Measurements from ENCODE around the gene STARD10.

Gene STARD10

DNA sequence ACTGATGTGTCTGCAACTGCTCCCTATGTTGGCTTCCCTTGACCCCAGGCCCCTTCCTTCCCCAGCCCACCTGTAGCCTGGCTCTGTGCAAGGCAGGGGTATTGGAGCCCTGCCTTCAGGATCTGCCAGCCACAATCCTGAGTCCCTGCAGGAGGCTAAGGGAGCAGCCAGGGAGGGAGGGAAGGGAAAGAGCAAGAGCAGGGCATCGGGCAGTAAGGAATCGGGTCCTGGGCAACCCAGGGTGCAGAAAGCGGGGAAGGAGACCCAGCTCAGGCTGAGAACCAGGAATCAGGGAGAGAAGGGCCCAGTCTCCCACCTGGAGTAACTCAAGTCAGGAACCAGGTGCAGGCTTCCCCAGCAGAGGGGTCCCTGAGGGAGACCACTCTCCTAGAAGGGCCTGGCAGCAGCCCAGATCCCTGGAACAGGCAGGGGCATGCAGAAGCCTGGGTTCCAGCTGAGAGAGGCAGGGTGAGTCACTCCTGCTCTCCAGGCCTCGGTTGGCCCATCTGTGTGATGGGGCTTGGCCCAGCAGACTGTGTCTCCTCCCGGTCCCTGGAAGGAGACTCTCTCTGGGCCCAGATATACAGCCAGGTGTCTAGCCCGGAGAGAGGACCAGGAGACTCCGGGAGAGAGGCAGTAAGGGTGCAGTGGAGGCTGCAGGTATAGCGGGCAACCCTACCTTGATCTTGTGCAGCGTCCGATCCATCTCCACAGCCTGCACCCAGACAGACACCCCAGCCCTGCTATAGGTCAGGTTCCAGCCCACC, 13.4 kb downstream of the STARD10 start:
- no peak for DNase-seq (ENCODE audit: low read depth)

DNA sequence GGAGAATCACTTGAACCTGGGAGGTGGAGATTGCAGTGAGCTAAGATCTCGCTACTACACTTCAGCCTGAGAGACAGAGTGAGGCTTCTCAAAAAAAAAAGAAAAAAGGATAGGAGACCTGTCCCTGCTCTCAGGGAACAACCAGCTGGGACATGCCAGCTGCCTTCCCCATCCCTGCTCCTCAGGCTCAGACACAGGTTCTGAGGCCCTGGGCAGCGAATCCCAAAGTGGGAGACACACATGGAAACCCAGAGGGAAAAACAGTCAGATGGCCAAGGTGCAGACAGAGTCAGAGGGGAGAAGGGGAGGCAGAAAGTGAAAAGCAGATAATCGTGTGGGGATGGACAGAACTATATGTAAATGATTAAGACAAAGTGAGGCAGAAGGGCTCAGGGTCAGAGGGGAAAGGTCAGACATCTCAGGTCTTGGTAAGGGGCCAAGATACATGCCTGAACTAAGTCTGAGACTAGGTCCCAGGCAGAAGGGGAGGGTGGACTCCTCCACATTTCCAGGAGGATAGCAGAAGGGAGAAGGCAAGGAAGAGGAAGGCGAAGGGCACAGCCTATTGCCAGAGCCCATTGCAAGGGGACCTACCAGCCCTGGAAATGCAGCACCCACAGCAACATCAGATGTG, 14.2 kb downstream of the STARD10 start:
- no peak for DNase-seq (ENCODE audit: low read depth)

- DNase-seq (ENCODE audit: low read depth): no peak
Observed at GRCh38 chr11:72778535-72779494, 15.0 kb downstream of the STARD10 start.

- DNase-seq (ENCODE audit: low read depth): no peak
Observed at GRCh38 chr11:72777755-72778278, 16.0 kb downstream of the STARD10 start.

GRCh38 chr11:72776844-72777754, 16.7 kb downstream of the STARD10 start:
- DNase-seq (ENCODE audit: low read depth): no peak

- DNase-seq (ENCODE audit: low read depth): no peak
Observed at GRCh38 chr11:72776117-72776843, 17.6 kb downstream of the STARD10 start.

DNA sequence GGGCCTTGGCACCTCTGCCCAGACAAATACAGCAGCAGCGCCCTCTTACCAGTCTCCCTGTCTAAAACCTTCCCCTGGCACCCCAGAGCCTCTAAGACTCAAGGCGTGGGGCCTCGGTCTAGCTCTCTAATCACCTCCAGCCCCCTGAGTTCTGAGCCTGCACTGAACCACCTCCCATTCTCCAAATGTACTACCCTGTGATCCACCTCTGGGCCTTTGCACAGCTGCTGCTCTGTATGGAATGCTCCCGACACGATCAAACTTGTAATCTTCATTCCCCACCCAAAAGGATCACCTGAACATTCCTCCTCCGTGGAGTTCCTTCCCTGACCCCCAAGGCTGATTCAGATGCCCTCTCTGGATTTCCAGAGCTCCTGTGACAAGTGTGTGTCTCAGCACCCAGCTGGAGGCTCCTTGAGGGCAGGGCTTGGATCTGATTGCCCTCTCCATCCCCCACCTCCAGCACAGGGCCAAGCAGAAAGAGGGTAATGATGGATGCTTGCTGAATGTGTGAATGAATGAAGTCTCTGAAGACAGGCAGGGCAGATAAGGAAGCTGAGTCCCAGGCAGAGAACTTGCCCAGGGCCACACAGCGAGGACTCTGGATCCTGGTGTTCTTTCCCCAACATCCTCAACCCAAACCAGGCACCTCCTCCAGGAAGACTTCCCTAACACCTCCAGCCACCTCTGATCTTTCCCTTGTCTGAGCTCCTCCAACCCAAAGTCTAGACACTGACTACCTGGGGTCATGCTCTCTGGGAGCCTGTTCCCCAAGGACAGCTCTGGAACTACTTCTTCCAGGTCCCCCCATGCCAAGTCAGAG, 18.3 kb downstream of the STARD10 start:
- DNase-seq (ENCODE audit: low read depth): no peak

DNA sequence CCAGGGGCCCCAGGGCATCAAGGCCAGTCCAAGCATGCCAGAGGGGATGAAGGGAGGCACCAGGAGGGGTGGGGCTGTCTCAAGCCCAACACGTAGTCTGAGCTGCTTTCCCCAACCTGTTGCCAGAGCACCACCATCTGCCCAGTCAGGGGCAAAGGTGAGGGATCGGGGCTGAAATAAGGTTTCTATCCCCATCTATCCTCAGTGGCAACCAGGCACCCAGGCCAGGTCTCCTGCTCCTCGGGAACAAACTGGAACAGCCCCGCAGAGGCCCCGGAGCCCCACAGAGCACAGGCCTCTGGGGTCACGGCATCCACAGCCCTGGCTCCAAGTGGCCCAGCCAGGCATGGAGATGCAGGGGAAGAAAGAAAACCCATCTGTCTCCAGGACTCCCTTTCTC, 19.3 kb downstream of the STARD10 start:
- DNase-seq (ENCODE audit: low read depth): no peak

GRCh38 chr11:72773696-72774095, 20.2 kb downstream of the STARD10 start:
- no peak for DNase-seq (ENCODE audit: low read depth)

- DNase-seq (ENCODE audit: low read depth): no peak
Observed at GRCh38 chr11:72773291-72773690, 20.6 kb downstream of the STARD10 start.

- DNase-seq (ENCODE audit: low read depth): no peak
Observed at GRCh38 chr11:72772059-72772458, 21.8 kb downstream of the STARD10 start.

DNA sequence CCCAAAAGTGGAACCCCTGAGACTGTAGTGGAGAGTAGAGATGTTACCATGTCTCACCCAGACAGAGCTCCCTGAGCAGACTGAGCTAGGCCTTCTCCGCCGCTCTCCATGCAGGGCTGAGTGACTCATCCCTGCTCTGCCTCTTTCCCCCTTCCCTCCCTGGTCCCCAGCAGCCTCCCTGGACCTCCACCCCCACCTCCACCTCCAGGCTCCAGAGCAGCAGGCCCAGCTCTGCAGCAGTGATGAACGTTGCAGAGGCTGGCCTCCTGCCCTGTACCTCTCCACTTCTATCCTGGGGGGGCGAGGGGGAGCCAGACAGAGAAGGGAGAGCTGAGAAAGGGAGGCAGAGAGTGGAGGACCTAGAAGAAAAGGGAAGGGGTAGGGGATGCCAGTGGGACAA, 22.3 kb downstream of the STARD10 start:
- DNase-seq (ENCODE audit: low read depth): no peak

DNA sequence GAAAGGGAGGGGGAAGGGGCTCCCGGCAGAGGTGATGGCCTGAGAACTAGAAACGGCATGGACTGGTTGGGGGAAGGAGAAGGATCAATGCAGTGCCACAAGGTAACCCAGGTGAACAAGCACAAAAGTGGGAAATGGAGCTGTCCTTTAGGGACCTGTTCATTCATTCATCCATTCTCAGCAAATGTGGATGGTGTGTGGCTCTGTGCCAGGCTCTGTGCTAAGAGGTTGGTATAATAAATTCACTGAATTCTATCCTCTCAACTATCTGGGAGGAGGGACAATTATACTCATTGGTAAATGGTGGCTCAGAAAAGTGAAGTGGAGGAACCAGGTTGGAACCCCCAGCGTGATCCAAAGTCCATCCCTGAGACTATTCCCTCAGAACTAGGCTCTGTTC, 23.0 kb downstream of the STARD10 start:
- no peak for DNase-seq (ENCODE audit: low read depth)

GRCh38 chr11:72769680-72770079, 24.2 kb downstream of the STARD10 start:
- DNase-seq (ENCODE audit: low read depth): no peak

- DNase-seq (ENCODE audit: low read depth): no peak
Observed at GRCh38 chr11:72768581-72768980, 25.3 kb downstream of the STARD10 start.

- DNase-seq (ENCODE audit: low read depth): no peak
Observed at GRCh38 chr11:72767203-72768062, 26.4 kb downstream of the STARD10 start.

- no peak for DNase-seq (ENCODE audit: low read depth)
Observed at GRCh38 chr11:72766152-72766902, 27.5 kb downstream of the STARD10 start.

DNA sequence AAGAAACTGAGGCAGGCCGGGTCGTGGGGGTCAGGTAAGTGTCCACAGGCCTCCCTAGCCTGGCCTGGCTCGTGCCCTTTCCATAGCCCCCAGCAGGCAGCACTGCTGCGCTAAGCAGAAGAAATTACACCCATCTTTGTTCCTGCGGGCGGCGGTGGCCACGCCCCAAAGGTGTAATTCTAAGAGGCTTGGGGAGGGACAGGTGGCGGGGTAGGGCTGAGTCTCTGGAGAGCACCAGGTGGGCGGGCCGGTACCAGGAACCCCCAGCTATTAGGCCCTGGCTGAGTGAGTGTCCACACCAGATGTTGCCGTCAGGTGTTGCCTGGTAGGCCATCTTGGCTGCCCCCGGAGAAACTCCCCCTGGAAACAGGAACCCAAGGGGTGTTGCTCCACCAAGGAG, 29.3 kb downstream of the STARD10 start:
- DNase-seq (ENCODE audit: low read depth): no peak

Data from stimulated activated CD8-positive, alpha-beta memory T cell treated with anti-CD3 and anti-CD28 coated beads, Interleukin-4, amount 100 ng/mL, for 24 hours (primary cell).